ENCODE measurements around the gene SEMA3G.
A peak's percentile ranks its signal among the peaks of the same experiment; 100 is the strongest.

Gene SEMA3G

DNA sequence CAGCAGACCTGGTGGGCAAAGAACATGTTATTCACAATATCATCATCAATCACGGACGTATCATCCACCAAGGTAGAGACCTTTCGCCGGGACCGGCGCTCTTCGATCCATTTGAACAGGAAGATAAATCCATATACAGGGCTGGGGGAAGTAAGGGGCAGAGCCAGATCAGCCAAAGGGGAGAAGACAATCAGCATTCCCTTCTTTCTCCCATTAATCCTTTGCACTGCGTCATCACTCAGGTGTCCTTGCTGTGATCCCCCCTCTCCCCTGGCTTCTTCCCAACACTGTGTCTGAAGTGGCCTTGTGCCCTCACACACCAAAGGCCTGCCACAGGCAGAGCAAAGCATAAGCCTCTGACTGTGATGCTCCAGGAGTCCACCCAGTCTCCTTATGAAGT, 36.4 kb downstream of the SEMA3G start:
- no peak for DNase-seq

DNA sequence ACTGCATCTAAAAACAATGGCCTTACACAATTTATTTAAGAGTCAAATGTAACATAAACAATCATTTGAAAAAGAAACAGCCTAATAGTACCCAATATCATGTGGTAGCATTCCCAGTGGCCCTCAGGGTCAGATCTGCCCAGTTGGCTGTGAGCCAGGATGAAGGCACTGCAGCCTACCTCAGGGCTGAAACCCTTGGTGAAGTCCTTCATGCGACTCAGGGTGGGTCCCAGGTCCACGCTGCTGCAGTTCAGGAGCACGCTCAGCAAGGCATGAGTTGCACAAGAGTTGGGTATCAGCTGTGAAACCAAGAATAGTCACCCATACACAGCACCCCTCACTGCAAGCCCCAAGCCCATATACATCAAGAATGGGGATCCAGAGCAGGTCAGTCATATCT, 37.1 kb downstream of the SEMA3G start:
- DNase-seq: no peak

DNA sequence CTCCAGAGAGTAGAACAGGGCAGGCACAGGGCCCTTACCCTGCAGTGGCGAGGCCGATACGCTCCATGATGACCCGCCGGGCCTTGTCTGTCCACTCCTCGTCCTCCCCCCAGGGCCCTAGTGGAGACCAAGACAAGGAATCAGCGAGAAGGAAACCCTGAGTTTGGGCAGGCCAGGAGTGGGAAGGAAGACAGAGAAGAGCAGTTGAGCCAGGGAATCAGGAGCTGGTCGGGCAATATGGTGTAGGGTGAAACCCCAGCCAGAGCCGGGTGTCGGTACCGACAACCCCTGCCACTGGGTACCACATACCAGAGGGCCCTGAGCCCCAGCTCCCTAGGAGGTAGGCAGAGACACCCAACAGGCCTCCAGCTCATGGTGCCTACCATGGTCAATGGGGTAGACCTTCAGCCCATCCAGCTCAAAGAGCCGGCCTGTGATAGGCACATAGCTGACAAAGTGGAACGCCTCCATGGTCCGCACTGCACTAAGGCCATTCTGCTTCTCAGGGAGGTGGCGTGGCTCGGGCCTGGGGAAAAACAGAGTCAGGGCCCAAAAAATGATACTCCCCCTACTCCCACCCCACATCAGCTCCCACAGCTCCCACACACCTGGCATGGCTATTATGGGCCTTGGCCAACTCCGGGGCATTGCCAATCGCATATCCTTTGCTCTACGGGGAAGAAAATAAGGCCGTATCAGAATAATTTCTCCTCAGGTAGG, 38.0 kb downstream of the SEMA3G start:
- no peak for DNase-seq

DNA sequence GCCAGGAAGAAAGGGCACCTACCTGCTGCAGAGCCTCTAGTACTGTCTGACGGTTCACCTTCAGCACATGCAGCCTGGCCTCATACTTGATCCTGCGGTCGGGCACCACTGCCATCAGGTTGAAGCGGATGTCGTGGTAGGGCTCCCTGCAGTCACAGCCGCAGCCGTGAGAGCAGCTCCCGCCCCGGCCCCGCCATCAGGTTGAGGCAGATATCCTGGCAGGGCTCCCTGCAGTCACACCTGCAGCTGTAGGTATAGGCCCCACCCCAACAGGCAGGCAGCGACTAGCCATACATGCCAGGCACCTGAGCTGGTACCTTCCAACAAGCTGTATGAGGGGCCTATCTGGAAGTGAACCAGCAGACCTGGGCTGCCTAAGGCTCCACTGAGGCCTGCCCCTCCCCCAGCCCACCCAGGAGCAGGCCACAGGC, 38.7 kb downstream of the SEMA3G start:
- peak; percentile 13 for DNase-seq

DNA sequence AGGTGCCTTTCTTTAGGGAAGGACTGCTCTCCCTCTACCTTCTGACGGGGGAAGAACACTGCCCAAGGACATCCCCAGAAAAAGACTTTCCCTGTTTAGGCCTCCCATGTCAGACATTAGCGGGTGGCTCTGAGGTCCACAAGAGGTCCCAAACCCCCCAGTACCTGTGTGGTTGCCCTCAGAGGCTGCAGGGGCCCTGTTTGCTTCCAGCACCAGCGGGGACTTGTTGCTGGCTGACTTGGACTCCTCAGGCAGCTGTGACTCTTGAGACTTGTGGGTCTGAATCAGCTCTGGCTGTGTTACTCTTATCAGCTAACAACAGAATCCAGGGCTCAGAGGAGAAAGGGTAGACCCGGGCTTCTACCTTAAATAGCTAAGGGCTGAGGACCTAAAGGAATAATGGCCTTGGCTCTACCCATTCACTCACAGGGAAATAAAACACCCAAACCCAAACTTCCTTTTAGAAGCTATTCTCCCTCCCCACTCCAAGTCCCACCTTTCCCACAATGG, 39.2 kb downstream of the SEMA3G start:
- DNase-seq: no peak

DNA sequence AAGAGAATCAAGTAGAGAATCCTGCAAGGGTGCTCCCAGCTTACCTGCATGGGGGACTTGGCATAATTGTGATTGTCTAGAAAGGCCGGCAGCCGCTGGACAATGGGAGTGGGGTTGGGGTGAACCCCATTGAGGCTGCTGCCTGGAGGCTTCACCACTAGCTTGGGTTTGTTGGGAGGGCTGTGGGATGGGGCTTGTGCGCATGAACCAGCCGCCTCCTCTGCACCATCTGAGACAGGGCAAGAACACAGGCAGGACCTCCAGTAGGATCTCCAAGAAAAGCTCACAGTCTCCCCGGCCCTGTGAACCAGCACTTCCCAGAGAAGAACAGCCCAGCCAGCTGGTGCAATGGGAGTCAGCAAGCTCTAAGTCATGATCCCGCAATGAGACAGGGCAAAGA, 39.8 kb downstream of the SEMA3G start:
- DNase-seq: no peak

DNA sequence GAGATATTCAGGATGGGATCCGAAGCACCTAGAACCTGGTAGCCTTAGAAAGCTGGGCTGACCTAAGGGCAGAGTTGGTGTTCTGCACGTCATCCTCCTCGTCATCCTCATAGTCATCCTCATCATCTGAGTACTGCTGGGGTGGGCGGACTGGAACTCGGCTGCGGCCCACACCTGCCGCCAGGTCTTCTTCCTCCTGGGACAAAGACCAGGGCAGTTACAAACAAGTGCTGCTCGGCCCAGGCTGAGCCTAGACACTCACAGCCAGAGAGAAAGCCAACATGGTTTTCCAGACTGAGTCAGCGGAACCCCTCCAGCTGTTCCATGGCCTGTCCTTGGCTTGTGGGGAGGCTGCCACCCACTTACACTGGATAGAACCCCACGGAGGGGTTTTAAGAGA, 40.5 kb downstream of the SEMA3G start:
- DNase-seq: no peak

DNA sequence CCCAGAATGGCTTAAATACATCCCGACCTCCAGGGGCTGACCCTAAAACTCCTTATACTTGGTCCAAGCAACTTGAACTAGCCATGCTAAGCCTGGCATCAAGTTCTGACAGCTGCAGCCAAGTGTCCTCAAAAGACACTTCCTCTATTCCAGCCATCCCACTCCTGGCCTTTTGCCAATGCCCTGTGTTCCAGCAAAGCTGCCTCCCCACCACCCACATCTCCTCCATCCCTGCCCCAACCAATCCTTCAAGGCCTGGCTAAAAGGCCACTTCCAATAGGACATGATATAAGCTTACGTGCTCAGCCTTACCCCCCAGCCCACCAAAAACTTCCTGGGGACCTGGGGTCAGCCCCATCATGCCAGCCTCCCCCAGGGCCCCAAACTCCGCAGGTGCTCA, 40.9 kb downstream of the SEMA3G start:
- no peak for DNase-seq

DNA sequence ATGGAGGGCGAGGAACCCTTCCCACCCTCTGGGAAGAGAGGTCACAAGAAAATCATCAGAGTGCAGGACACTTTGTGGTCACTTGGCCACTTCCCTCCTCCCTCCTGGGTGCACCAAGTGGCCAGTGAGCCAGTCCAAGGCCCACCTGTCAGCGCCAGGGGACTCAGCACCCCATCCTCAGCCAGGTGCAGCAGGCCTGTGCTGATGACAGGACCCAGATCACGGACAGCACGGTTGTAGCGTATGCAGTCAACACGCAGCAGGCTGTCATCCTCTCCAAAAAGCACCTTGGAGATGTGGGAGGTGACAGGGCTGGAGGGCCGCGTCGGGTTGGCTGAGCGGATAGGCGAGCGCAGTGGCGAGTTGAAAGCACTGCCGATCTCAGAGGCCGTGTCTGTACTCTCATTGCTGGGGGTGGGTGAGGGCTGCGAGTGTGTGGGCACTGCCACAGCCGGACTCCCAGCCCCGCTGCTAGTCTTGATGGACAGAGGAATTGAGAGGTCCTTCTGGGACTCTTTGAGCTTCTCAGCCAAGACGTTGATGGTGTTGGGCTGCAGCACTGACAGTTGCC, 41.5 kb downstream of the SEMA3G start:
- no peak for DNase-seq

DNA sequence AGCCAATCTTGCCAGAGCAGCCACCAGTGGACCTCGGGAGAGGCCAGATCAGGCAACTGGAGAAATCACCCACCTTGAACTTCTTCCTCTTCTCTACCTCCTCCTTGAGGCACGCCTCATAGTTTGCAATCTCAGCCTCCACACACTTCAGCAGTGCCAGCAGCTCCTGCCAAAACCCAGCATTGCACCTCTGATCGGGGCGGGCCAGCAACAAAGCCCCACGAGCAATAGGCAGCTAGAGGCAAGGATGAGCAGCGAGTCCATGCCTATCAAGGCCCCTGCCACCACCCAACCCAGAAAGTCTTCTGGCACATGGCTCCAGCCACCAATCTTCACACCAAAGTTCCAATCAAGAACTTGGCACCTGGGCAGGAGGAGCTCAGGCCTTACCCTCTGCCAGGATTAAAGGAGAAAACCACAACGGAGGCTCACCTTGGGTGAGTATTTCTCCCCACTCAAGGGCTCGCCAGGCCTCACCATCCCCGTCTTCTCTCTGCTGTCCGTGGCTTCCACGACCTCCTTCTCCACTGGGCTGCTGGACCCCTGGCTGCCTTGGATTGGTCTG, 42.1 kb downstream of the SEMA3G start:
- DNase-seq: no peak

DNA sequence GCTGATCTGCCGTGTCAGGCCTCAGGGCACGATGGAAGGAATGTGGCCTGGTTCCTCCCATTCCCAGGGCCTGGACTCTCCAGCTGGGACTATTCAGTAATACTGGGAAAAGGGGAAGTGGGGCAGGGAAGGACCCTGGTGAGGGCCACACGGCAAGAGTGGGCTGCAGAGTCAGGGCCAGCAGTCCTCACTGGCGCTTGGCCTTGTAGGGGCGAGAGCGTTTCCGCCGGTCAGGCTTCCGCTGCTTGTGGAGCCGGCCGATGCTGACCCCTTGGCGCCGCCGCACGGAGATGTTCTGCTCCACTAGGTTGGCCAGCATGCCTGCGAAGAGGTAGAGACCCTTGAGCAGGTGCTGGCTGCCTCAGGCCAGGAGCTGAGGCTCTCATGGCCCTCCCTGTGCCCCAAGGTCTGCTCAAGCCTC, 42.8 kb downstream of the SEMA3G start:
- no peak for DNase-seq

DNA sequence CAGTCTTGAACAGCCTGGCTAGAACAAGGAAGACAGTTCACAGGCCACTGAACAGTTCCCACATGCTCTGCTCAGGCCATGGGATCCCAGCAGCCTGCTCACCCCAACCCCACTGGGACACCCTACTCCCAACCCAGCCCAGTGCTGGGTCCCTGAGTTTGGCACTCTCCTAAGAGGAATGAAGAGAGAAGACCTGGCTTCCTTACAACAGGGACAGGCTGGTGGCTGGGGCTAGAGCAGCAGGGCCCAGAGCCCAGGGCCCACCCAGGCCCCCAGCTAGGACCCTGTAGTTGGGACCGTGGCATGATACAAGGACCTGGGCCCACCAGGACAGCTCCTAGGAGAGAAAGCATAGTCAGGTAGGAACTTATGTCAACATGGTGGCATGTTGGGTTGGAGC, 43.4 kb downstream of the SEMA3G start:
- DNase-seq: no peak

DNA sequence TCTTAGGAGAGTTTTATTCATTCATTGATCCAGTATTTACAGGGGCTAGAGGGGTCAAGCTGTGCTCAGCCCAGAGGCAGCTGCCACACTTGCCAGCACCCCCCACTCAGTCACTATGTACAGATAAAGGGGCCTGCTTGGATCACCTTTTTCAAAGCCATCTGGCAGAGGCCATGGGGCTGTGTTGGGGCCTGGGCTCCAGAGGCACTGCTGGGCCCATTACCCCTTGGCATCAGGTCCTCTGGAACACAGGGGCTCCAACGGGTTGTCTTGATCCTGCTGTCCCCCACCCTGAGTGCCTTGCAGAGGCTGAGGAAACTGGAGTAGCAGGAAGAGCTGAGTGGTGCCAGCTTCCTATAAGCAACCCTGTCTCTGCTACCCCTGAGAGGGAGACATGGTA, 43.9 kb downstream of the SEMA3G start:
- no peak for DNase-seq

DNA sequence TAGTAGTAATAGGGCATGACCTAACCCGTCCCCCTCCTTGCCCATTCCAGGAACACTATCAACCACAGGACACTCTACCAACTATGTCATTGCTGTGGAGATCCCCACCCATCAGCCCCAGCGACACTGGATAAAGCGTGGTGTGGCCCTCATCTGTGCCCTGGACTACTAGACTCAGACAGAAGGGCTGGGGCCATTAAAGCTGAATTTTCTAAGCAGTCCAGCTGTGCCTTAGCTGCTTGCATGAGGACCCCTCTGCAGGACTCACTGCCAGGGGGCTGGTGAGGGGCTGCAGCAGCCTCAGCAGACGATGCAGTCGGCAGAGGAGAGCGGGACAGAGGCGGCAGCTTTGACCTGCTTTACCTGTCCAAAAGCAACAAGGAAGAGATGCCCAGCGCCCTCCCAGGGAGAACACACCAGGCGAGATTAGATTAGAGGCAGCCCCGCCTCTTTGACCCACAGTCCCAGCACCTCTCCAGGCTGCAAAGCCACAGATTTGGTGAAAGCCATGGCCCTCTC, 44.6 kb downstream of the SEMA3G start:
- DNase-seq: no peak

DNA sequence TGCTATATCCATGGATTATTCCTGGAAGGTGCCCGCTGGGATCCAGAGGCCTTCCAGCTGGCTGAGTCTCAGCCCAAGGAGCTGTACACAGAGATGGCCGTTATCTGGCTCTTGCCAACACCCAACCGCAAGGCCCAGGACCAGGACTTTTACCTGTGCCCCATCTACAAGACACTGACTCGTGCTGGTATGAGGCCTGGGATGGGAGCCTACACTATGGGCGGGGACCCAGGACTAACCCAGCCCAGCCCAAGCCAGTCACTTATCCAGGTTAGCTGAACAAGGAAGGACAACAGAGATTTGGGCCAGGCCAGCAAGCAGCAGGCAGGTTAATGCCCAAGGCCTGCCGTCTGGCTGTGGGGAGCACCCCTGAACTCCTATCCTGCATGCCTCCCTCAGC, 45.3 kb downstream of the SEMA3G start:
- DNase-seq: no peak

DNA sequence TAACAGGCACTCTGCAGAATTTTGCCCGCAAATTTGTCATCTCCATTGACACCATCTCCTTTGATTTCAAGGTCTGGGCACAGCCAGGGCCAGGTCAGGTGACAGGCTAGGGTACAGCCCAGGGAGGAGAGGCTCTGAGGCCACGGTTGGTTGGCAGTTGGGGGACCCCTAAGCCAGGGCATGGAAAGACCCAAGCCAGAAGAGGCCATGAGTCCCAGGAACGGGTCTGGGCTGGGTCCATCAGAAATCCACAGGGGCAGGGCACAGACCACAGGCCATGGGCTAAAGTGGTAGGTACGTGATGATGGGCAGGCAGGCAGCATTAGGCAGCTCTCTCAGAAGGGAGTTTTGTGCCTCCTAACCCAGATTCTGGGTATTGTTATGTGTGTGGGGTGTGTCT, 45.8 kb downstream of the SEMA3G start:
- no peak for DNase-seq

DNA sequence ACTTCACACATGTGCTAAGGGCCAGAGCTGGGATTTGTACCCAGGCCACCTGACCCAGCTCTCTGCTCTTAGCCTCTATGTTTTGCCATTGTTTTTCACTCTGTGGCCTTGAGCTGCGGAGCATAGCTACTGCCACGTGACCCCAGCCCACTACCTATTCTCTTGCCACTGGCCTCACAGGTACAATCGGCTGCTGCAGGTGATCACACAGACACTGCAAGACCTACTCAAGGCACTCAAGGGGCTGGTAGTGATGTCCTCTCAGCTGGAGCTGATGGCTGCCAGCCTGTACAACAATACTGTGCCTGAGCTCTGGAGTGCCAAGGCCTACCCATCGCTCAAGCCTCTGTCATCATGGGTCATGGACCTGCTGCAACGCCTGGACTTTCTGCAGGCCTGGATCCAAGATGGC, 46.2 kb downstream of the SEMA3G start:
- DNase-seq: no peak

DNA sequence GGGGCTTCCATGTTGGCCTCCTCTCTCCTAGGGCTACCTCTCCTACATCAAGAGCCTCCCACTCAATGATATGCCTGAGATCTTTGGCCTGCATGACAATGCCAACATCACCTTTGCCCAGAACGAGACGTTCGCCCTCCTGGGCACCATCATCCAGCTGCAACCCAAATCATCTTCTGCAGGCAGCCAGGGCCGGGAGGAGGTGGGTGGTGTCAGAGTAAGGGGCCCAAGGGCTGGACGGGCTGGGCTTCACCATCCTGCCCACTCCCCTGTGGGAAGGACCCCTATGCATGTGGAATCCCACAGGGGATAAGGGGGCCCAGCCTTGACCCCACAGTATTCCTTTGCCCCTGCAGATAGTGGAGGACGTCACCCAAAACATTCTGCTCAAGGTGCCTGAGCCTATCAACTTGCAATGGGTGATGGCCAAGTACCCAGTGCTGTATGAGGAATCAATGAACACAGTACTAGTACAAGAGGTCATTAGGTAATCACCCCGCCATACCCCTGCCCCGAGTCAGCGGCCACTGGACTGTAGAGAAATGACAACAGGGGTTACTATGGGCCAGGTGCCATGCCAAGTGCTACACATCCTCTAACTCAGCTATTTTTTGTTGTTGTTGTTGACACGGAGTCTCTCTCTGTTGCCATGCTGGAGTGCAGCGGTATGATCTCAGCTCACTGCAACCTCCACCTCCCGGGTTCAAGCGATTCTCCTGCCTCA, 47.1 kb downstream of the SEMA3G start:
- no peak for DNase-seq

DNA sequence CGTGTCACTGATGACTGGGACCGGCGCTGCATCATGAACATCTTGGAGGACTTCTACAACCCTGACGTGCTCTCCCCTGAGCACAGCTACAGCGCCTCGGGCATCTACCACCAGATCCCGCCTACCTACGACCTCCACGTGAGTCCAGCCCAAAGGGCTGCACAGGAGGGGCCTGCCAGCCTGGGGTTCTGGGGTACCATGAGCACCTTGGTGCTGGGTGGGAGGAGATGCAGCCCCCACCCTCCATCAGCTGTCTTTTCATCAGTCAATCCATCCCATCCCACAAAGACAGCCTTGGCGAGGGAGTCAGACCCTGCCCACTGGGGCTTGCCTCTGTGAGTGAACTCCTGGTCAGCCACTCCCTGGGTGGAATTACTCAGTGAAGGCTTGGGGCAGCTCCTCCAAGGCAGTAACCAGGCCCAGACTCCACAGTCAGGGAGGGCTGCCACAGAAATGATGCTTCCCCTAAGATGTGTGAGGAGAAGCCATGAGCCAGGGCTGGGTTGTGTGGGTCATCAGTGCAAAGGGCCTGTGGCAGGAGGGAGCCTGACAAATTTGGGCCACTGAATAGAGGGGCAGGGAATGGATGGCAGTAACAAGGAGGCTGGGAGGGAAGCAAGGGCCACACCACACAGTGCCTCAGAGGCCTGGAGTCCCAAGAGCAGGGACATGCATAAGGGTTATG, 47.9 kb downstream of the SEMA3G start:
- no peak for DNase-seq

DNA sequence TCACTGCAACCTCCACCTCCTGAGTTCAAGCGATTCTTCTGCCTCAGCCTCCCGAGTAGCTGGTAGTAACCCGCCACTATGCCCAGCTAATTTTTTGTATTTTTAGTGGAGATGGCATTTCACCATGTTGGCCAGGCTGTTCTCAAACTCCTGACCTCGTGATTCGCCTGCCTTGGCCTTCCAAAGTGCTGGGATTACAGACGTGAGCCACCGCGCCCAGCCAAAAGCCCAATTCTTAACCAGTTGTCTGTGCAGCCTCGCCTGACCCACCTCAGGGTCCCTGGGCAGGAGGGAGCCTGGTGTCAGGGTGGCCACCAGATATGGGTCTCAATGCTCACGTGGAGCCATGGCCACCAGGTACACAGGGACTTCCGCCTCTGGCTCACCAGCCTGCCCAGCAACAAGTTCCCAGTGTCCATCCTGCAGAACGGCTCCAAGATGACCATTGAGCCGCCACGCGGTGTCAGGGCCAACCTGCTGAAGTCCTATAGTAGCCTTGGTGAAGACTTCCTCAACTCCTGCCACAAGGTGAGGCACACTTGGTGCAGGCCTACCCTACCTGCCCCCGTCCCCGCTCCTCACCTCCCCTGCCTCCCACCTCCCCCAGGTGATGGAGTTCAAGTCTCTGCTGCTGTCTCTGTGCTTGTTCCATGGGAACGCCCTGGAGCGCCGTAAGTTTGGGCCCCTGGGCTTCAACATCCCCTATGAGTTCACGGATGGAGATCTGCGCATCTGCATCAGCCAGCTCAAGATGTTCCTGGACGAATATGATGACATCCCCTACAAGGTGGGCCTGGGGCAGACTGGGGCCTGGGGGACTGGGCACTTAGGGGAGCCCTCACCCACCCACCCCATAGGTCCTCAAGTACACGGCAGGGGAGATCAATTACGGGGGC, 48.6 kb downstream of the SEMA3G start:
- DNase-seq: no peak

DNA sequence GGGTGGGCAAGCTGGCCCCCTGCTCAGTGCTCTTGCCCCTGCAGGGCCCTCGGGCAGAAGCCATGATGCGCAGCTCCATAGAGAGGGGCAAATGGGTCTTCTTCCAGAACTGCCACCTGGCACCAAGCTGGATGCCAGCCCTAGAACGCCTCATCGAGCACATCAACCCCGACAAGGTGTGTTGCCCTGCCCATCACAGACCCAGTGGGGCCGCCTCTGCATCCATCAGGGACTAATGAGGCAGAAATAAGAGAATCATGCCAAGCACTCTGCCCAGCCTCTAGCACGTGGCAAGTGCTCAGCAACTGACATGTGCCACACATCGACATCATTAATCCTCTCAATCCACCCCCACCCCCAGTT, 49.4 kb downstream of the SEMA3G start:
- DNase-seq: no peak
